ENCODE data around the gene PPDPF.

DNA sequence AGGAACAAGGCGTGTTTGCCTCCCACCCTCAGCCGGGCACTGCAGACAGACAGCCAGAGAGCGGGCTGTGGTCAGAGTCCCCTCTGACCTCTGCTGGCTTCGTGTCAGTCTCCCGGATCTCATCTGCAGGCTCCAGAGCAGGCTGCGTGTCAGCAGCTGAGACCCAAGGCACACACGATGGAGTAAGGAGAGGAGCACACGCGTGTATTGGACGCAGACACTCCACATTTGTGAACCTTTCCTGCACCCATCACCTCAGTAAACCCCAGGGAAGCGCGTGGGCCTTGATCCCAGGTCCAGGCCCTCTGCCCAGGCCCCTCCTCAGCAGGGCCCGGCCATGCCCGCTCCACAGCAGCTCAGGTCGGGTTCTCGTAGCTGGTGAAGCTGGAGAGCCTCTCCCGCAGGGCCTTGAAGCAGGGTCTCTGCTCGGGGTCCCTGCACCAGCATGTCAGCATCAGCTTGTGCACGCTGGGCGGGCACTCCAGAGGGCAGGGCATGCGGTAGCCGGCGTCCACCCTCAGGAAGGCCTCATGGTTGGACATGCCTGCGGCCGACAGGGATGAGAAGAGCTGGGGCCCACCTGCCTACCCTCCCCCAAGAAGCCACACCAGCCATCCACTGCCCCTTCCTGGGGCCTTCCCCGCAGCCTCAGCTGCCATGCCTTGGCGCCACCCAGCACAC is 8.8 kb downstream of the PPDPF start:
- TF ChIP-seq EP300 (IDR thresholded peaks at IDR 0.05) (no peak), POLR2A (IDR thresholded peaks at IDR 0.05) (no peak), CTCF (IDR thresholded peaks at IDR 0.05) (no peak), POLR2AphosphoS5 (IDR thresholded peaks at IDR 0.05) (no peak)

All from suprapubic skin (tissue), 4 donors.